Muscle of back (tissue), 11 donors: Measurements from ENCODE around the gene ZMIZ1. TPM values are rescaled to one million over a fixed set of nuclear protein-coding genes. Genes with fewer than 3 reads are reported as not detected.

ENCODE experiments used
- DNase-seq, 3 donors: peaks; one replicate each; pipeline versions ENCODE4 v3.0.0 to v3.0.0-alpha.2; 2013
- polyA plus RNA-seq, 10 donors: library from polyadenylated mRNA; unstranded; fragments of 120-200 nt; gene quantifications; one replicate each; pipeline ENCODE4 v1.2.1, GENCODE V29; 2013; ENCODE audit not compliant: insufficient read length in 10 of 10

Gene ZMIZ1
- polyA plus RNA-seq, 10 donors = 27.1 to 52.0 (median 35.3) TPM

DNA sequence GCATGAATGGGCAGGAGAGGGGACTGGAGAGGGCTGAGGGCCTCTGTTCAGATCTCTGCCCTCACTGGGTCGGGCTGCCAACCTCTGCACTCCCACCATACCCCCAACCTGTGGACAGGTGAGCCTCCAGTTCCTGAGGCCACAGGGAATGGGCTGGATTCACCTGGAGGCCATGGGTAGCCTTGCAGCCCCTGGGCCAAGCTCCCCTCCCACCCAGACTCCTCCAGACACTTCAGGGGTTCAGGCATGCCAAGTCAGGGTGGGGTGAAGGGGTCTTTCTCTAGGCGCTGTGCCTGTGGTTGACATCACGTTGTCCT, 80.5 kb downstream of the ZMIZ1 start:
- DNase-seq = no peak

DNA sequence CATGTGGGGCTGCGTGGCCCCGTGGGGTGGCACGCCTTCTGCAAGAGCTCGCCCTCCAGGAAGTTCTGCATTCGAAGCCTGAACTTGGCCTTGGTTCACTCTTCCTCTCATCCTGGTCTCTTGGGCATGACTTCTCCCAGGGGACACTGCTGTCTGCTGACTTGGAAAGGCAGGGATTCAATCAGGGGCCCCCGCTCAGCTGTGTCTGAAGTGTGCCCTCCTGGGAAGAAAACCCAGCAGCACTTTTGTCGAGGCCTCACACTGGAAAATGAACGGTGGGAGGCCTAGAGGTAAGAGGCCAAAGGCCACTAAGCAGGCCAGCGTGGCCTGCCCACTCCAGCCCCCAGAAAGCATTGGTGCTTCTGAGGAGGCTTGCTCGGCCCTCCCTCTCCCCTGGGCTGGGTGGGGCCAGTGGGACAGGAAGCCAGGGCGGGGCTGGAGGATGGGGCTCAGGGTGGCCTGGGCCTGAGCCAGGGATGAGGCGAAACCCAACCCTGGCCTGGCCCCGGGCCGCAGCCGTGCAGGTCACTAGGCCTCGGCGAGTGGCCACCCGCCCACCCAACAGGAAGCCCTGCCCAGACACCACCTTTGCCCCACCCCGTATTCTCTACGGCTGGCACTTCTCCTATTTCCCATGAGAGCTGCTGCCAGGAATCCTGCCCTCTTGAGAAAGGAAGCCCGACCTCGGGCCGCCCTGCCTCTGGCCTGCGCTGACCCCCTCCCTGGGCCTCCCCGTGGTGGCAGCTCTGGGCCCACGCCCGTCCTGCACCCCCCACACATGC, 81.1 kb downstream of the ZMIZ1 start:
- peak in 1 of 3 donors; percentile 67 for DNase-seq

DNA sequence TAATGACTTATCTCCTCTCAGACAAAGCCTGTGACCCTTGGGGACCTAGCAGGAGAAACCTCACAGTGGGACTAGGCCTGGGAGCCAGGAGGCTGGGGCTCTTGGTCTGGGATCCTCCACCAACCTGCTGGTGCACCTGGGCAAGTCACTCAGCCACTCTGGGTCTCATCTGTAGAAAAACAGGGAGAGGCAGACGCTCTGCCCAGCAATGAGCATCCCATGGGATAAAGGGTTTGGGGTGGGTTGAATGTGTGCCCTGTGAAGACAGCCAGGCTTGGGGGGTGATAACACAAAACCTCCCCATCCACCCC, 81.6 kb downstream of the ZMIZ1 start:
- DNase-seq = no peak

DNA sequence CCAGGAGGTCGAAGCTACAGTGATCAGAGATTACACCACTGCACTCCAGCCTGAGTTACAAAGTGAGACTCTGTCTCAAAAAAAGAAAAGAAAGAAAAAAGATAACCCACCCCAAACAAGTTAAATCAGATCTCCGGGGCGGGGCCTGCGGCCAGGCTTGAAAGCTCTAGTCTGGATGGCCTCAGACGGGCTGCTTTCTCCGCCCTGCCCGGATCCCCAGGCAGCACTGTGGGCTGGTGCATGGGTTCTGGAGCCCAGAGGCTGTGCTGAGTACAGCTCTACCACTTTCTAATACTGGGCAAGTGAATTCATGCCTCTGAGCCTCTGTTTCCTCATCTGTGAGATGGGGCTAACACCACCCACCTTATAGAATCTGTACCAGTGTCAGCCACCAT, 83.7 kb downstream of the ZMIZ1 start:
- no peak for DNase-seq

DNA sequence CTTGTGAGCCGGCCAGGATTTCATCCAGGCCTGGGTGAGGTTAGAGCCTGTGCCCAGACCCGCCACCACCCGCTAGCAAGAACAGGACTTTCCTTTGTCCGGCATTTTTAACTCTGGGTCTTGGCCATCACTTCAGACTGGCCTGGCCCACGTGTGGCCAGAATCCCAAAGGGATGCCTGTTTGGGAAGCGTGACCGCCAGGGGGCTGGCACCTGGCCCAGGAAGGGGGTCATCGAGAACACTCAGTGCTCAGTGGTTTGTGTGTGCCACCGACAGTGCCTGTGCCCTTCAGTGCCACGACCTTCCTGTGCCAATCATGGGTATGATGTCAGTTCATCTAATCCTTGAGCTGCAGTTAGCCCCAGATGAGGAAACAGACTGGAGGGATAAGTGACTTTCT, 85.0 kb downstream of the ZMIZ1 start:
- no peak for DNase-seq

DNA sequence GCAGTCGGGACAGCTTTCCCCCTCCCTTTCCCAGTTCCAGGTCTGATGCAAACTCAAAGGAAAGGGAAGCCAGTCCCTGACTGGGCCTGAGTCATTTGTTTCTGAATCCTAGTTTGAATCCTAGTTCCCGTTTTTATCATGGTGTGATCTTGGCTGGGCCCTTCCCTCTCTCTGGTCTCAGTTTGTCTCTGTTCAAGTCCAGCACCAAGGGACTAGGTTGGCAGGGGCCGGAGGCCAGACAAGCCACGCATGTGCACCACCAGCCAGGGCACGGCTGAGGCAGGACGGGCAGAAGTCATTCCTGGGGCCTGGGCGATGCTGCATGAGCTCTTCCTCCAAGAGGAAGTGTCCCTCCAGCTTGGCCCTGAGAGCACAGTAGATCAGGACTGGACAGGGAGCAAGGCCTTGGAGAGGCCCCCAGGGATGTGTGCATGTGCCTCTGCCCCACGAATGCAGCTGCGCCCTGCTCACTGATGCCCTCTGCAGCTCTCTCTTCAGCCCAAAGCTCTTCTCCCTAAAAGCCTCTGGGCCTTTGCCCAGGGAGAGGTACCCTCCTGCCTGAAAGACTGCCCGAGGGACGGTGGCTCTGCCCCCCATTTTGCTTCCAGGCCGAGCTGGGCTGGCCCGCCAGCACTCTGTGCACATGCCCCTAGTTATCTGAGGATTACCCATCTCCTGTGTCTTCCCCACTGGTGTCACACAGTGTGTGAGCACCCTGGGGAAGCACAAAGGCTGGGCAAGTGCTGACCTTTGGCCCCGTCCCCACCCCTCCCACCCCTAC, 86.7 kb downstream of the ZMIZ1 start:
- DNase-seq = no peak

DNA sequence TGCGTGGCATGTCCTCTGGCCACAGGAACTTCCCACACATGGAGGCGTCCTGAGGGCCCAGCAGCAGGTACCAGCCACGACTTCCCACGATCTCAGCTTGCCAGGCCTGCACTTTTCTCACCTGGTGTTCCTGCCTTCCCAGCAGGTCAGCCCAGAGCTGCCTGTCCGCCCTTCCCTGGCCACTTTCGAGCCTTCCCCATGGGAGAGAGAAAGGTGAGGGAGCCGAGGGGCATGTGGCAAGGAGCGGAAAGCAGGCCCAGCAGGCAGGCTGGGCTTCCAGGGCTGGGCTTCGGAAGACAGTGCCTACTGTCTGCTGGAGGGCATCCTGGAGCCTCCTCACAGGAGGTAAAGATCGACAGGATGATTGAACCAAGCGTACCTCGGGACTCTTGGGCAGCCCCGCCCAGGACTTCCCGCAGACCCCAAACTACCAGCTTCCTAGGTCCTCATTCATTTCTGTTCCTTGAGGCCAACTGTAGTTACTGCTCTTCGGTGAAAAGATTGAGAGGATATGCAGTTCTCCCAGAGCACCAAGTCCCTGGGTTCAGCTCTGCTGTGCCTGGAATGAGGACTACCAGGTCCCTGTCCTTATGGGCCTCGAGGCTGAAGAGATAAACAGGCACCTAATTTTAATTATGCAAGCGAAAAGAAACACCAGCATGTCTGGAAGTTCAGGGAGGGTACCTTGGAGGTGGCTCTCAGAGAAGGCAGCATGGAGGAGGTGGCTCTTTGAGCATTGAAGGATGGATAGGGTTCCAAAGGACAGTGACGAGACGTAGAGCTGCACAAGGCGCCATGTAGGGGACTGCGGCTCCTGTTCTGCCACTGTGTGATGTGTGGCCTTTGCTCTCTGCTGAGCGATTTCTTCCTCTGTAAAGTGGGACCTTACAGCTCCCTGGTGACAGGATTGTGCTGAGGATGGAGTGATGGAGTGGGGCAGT, 87.8 kb downstream of the ZMIZ1 start:
- no peak for DNase-seq

DNA sequence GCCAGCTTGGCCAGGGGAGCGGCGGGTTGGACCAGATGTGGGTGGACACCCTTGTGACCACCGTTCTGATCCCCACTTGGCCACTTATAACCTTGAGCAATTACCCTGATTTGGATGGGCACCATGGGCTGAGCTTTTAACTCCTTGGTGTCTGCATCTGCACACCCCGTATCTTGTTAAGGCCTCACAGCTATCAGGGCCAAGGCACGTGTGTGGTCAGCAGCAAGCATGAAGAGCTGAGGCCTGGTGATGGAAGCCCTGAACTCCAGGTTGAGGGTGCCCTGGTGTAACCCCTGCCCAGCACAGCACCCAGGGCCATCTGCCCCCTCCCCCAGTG, 89.2 kb downstream of the ZMIZ1 start:
- no peak for DNase-seq

DNA sequence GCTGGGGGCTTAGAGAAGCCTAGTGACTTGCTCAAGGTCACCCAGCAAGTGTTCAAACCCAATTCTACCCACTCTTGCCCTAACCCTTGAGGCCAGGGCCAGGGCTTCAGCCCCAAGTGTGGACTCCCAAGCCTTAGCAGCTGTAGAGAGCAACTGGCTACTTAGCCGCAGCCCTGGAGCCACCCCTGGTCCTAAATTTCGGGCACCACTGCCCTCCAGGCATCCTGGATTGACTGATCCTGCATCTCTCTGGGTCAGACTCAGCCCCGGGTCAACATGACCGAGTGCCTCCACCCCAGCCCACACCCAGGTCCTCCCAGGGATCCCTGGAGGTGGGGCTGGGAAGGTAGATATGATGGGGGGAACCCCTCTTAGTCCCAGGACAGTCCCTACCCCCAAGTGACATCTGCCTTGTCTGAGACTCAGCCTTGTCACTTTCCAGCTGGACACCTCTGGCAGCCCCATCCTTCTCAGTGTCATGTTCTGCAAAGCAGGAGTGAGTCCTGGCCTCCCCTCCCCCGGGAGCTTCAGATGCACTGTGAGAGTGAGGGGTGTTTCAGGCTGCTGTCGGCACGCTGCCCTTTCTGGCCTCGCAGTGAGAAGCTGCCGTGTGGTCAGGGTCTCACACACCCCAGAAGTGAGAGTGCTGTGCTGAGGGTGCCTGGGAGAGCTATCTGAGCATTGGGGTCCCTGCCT, 89.8 kb downstream of the ZMIZ1 start:
- DNase-seq = no peak

DNA sequence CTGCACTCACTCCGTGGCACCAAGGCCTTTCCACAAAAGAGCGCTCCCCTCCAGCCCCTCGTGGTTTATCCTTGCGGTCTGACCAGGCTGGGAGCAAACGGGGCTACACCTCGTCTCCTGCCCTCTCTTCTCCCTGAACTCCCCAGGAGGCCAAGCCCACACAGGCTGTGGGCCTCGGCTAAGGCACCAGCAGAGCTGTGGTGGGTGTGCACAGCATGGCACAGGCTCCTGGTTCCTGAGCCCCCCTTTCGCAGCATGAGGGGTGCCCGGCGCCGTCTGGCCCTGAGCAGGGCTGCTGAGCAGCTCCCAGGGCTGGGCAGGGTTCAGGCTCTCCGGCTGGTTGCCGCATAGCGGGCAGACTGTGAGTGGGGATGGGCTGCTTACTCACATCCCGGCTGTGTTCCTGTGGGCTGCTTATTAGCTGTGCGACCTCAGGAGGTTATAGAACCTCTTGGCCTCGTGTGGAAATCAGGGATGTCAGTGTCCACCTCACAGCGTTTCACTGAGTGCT, 90.4 kb downstream of the ZMIZ1 start:
- DNase-seq = no peak

DNA sequence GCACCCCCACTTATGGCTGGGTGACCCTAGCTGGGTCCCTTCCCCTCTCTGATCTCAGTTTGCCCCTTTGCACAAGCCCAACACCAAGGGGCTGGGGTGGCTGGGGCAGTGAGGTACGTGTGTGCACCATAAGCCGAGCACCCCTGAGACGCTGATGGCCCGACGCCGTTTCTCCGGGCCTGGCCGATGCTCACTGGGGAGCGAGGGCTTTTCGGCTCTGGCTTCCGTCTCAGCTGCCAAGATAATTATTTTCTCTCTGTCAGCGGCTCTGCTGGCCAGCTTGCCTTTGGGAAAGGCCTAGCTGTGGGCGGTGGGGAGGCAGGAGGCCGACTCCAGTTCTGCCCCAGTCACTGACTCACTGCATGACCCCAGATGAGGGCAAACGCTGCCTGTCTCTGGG, 91.0 kb downstream of the ZMIZ1 start:
- DNase-seq = peak in 2 of 3 donors; percentile 64 to 78

DNA sequence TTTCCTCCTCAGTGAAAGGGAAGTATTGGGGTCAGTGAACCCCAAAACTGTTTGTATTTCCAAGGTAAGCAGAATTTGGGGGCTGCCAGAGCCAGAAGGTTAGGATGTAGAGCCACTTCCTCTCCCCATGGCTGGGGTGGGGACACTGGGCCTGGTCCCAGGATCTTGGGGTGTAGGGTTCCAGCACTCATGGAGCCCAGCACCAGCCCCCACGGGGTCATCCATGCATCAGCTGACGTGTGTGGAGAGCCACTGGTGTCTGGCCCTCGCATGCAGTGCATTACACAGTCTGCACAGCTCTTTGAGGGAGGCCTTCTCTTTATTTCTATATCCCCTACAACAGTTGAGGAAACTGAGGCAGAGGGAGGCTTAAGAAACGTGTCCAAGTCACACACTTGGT, 91.4 kb downstream of the ZMIZ1 start:
- no peak for DNase-seq

DNA sequence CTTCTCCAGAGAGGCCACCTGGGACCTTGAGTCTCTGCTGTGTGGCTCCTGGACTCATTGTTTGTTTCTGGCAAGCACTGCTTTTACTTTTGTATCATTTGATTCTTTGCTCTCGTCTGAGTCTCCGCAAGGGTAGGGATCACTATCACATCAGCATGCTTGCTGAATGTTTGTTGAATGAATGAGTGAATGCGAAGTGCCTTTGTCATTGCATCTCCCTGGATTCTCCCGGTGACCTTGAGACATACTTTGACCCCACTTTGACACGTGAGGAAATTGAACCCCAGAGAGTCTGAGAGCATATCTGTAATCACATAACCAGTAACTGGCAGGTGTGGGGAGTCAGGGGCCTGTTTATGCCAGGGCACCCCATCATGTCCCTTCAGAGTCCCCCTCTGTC, 92.8 kb downstream of the ZMIZ1 start:
- DNase-seq = no peak

DNA sequence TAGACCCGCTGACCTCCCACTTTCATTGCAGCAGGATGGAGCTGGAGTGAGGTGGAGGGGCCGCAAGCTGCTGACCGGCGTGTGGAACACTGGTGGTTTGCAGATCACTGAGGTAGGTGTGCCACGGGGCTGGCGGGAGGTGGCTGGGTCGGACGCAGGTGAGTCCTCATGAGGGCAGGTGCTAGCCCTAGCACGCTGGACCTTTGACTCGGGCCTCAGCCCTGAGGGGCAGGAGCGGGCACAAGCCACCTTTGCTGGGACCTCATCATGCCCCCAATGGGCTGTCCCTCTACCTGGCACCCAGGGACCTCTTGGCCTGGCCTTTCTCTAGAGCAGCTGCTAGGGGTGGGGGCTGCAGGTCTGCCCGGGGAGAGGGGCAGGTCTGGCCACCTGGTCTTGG, 93.3 kb downstream of the ZMIZ1 start:
- DNase-seq = no peak

DNA sequence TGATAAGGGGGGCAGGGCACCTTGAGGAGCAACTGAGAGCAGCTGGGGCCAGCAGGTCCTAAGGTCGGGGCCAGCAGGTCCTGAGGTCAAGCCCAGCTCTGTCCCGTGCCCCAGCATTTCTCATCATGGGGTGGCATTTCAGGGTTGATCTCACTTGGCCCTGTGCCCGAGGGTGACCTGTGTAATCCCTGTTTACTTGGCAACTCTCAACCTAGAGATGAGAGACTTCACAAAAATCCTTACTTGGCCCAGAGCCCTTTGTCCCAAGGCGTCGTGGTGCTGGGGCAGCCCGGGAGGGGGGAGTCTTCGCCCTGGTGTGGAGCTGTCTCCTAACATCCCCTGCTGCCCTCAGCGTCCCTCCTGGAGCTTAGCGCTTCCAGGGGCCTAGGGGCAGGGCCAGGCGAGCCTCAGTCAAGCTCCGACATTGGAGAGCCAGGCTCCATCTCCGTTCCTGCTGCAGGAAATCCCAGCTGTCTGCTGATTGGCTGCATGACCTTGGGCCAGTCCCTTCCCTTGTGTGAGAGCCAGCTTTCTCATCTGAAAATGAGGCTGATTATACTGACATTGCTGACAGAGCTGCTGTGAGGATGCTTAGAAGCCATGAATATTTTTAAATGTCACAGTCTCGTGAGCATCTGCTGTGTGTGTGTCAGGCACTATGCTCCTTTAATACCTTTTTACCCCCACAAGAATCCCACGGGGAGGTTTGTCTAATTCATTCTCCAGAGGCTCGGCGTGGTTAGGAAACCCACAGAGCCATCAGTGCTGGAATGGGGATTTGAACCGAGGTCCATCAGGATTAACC, 94.3 kb downstream of the ZMIZ1 start:
- DNase-seq = no peak

DNA sequence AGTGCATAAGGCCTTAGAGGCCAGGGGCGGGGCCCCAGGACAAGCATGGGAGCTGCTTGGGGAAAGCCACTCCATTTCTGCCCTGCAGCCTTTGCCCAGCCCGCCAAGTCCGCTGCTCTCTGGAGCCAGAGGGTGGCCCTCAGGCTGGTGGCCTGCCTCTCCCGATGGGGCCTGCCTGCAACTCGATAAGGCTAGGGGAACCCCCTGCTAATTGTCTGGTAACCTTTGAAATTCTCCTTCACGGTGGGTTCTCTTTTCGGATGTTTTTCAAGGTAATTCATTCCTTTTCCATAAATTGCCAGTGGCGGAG, 94.9 kb downstream of the ZMIZ1 start:
- no peak for DNase-seq

DNA sequence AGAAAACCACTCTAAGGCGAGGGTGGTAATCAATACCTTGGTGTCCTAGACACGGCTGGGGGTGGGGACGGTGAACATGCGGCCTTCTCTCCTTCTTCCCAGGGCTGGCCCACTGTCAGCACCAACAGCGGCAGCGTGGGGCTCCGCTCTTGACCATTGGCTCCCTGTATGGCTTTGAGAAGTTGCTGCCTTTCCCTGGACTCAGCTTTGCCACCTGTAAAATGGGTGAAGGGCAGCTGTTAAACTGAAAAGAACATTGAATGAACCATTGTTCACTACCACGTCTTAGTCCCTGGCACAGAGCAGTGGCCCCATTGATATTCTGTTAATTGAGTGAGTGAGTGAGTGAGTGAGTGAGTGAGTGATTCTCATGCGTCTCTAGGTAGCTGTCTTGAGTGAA, 95.3 kb downstream of the ZMIZ1 start:
- DNase-seq = no peak

DNA sequence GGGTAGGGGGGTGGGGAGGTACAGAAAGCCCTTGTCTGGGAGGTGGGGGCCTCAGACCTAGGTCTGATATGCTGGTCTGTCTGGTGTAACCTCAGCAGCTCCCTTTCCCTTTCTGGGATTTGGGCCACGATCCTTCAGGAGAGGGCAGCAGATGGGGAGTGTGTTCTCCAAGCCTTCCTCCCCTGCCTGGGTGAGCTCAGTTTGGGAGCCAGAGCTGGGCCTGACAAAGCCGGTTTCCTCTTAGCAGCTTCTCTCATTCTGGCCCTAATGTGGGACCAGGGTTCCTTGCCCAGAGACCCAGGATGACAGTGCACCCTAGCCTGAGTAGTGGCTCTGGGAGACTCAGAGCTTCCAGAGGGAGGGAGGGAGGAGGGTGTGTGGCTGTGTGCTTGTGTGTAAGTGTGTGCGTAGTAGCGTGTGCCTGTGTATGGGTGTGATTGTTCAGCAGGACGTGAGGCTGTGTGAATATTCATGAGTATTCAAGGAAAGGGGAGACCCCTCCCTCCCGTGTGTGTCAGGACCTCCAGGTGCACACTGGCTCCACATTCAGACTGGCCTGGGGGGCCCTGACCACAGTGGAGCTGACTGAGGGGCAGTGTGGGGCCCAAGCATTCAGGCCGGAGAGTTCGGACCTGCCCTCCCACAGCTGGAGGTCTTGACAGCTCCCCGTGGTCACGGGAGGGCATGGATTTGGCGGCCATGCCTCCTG, 96.5 kb downstream of the ZMIZ1 start:
- DNase-seq = no peak

DNA sequence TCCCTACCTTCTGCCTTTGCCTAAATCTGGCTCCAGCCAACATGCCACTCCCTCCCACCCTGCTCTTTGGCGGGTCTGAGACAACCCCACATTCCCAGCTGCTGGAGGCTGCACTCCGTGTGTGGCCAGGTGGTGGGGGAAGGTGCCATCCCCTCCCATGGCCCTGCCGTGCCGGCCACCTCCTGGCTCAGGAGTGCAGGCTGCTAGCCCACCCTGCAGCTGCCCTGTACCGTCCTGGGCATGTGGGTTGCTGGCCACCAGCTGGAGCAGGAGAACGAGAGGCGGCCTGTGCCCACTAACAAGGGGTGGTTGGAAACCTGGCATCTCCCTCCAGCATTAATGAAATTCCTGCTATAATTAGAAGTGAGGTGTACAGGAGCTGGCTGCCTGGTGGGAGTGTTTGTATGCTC, 97.6 kb downstream of the ZMIZ1 start:
- no peak for DNase-seq

DNA sequence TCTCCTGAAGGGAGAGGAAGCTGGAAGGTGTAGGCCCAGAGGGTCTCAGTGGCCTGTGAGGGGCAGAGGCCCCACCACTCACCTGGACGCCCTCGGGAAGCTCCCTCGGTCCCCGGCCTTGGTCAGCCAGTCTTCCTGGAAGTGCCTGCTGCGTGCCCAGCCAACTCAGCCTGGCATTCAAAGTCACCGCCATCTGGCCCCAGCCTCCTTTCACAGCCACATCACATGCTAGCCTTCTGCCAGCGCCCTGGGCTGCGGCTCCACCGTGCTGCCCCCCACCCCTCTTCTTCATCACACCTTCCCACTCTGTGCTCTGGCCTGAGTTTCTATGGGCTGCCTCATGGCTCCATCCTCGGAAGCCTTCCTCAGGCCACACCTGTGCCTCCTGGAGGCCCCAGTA, 98.0 kb downstream of the ZMIZ1 start:
- DNase-seq = no peak

DNA sequence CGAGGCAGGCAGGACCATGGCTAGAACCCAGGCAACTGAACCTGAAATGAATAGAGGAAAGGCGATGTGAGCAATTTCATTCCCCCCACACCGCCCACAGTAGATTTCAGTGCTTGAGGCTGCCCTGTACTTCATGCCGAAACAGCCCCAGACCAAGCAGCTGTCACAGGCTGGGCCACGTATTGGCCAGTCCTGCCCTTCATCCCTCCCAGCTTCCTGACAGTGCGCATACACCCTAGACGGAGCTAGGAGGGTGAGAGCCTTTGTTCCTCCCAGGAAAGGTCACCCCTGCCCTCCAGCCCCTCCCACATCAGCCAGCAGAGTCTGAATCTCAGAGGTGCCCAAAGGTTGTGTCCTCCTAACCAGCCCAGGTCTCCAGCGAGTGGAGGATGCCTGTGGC, 98.8 kb downstream of the ZMIZ1 start:
- DNase-seq = no peak
